Naive thymus-derived CD4-positive, alpha-beta T cell (primary cell): ENCODE measurements around the gene HLA-DQB2. TPM values are rescaled to one million over a fixed set of nuclear protein-coding genes. Genes with fewer than 3 reads are reported as not detected.

Experiments
- ATAC-seq: fragments of 150-1000 bp; cut with Tn5 transposase; 2 replicates; pipeline ENCODE4 v1.10.0; 2021; ENCODE audit warnings: mild to moderate bottlenecking, moderate library complexity
- CTCF ChIA-PET: fragments of 350-600 bp; sonication (Branson Sonifier 250); formaldehyde crosslinking; loops from one replicate; lab custom pipeline; 2021; ENCODE audit warnings: antibody characterized with exemption; lab: Charles Lee
- POLR2A ChIA-PET: fragments of 350-600 bp; sonication (Branson Sonifier 250); formaldehyde crosslinking; loops from one replicate; lab custom pipeline; 2021; ENCODE audit warnings: antibody characterized with exemption, inconsistent platforms; lab: Charles Lee
- DNase-seq, 9 donors: peaks; one replicate each; pipeline versions ENCODE4 v3.0.0 to v3.0.0-alpha.2; 2020 to 2022; ENCODE audit warnings: mixed read lengths in 1 of 9
- H3K27ac ChIP-seq: one replicate; pipeline ENCODE4 v1.7.0; 2013; ENCODE audit warnings: mild to moderate bottlenecking, low read depth, low read length, moderate library complexity
- H3K27me3 ChIP-seq, 2 donors: one replicate each; pipeline ENCODE4 v1.7.0; 2013; ENCODE audit warnings: low read length in 2 of 2, mild to moderate bottlenecking in 2 of 2, moderate library complexity in 2 of 2; ENCODE audit not compliant: control insufficient read depth in 2 of 2, insufficient read depth in 2 of 2
- H3K36me3 ChIP-seq, 3 experiments: 1 replicate in 2 of 3; 2 replicates in 1 of 3; pipeline ENCODE4 v1.7.0; 2013; ENCODE audit warnings: low read length in 3 of 3, mild to moderate bottlenecking in 3 of 3, moderate library complexity in 1 of 3; ENCODE audit not compliant: insufficient read depth in 3 of 3, control insufficient read depth in 2 of 3
- H3K4me1 ChIP-seq, 2 donors: one replicate each; pipeline ENCODE4 v1.7.0; 2013; ENCODE audit warnings: low read length in 2 of 2, mild to moderate bottlenecking in 2 of 2, moderate library complexity in 1 of 2; ENCODE audit not compliant: control insufficient read depth in 2 of 2, insufficient read depth in 2 of 2
- H3K4me3 ChIP-seq: 2 replicates; pipeline ENCODE4 v1.7.0; 2013; ENCODE audit warnings: mild to moderate bottlenecking, low read length
- H3K9me3 ChIP-seq, 3 experiments: 1 replicate in 2 of 3; 2 replicates in 1 of 3; pipeline ENCODE4 v1.7.0; 2013; ENCODE audit warnings: low read length in 3 of 3; ENCODE audit not compliant: control insufficient read depth in 2 of 3
- H3K27ac Mint-ChIP-seq, 9 donors: one replicate each; pipeline ENCODE4 v1.8.0; 2020 to 2022; ENCODE audit warnings: mixed read lengths in 9 of 9, mild to moderate bottlenecking in 8 of 9, moderate library complexity in 5 of 9, inconsistent platforms in 2 of 9
- H3K27me3 Mint-ChIP-seq, 5 donors: one replicate each; pipeline ENCODE4 v1.8.0; 2021 to 2022; ENCODE audit warnings: mixed read lengths in 5 of 5, mild to moderate bottlenecking in 1 of 5
- H3K36me3 Mint-ChIP-seq, 5 donors: one replicate each; pipeline ENCODE4 v1.8.0; 2020 to 2022; ENCODE audit warnings: mixed read lengths in 5 of 5, mild to moderate bottlenecking in 3 of 5, inconsistent platforms in 1 of 5
- H3K4me1 Mint-ChIP-seq, 7 donors: one replicate each; pipeline ENCODE4 v1.8.0; 2020 to 2022; ENCODE audit warnings: mixed read lengths in 7 of 7, mild to moderate bottlenecking in 3 of 7, inconsistent platforms in 1 of 7
- H3K4me3 Mint-ChIP-seq, 10 donors: one replicate each; pipeline ENCODE4 v1.8.0; 2020 to 2022; ENCODE audit warnings: mild to moderate bottlenecking in 10 of 10, mixed read lengths in 10 of 10, moderate library complexity in 6 of 10, inconsistent platforms in 2 of 10
- H3K9me3 Mint-ChIP-seq, 11 donors: one replicate each; pipeline ENCODE4 v1.8.0; 2020 to 2022; ENCODE audit warnings: mixed read lengths in 11 of 11, mild to moderate bottlenecking in 4 of 11, inconsistent platforms in 1 of 11, moderate library complexity in 1 of 11
- intact Hi-C, 2 donors: fragments of 100-400 bp; cut with micrococcal nuclease; formaldehyde crosslinking; loops; one replicate each; pipeline ENCODE4 v1.15.1; 2023
- polyA plus RNA-seq, 2 donors: library from polyadenylated mRNA; unstranded; fragments of 300-500 nt; fragmentation: Illumina TruSeq; gene quantifications; one replicate each; pipeline ENCODE4 v1.2.3, GENCODE V29; 2021
- total RNA-seq, 6 experiments: library from RNA in 5 of 6; stranded (reverse) in 5 of 6; gene quantifications; 1 replicate in 5 of 6; 2 replicates in 1 of 6; pipeline ENCODE4 v1.2.3 and lab custom pipeline; 2021 to 2026

Gene HLA-DQB2
- total and polyA plus RNA-seq, 7 experiments from 2014 or later, result 0.95 to 24.8 (median 2.7) TPM; not detected in 3

- Mint-ChIP-seq H3K4me1 (peaks cover 0 to 4% (median 0%) of the 10 kb centered on the region in 7 donors), H3K9me3 (peaks cover 0 to 2% (median 0%) of the 10 kb centered on the region in 11 donors), H3K4me3 (no peak overlapping the region), H3K27me3 (peaks cover 26 to 46% (median 41%) of the 10 kb centered on the region in 5 donors), H3K27ac (no peak overlapping the region), H3K36me3 (no peaks in the 10 kb centered on the region)
- DNase-seq (no peak), ATAC-seq (no peak)
- no peak overlapping the region for H3K27ac ChIP-seq
- CTCF ChIA-PET, result no interaction called here
- no peaks in the 10 kb centered on the region for H3K36me3 ChIP-seq
- POLR2A ChIA-PET, result no interaction called here
- H3K9me3 ChIP-seq, result no peaks in the 10 kb centered on the region
- H3K4me3 ChIP-seq, result no peak overlapping the region
- H3K27me3 ChIP-seq, result peaks cover 0 to 4% of the 10 kb centered on the region in 2 donors
- no peaks in the 10 kb centered on the region for H3K4me1 ChIP-seq
- intact Hi-C loops, result no loop called here
These were observed 21.0 kb downstream of the HLA-DQB2 start for GRCh38 chr6:32742374-32742773.

GRCh38 chr6:32741031-32741960, 22.0 kb downstream of the HLA-DQB2 start, which contains the start of gene HLA-DQA2:
Gene HLA-DQA2 (plus strand): TSS chr6:32741391. CDS start chr6:32741444, 53 bp downstream.
- intact Hi-C loops, result no loop called here
- Mint-ChIP-seq H3K9me3 (peaks cover 0 to 2% (median 0%) of the 10 kb centered on the region in 11 donors), H3K4me3 (no peak within 1 kb of the TSS), H3K4me1 (peaks cover 0 to 4% (median 0%) of the 10 kb centered on the region in 7 donors), H3K27ac (no peak within 1 kb of the TSS), H3K27me3 (peaks cover 20 to 41% (median 34%) of the 10 kb centered on the region in 5 donors), H3K36me3 (no peaks in the 10 kb centered on the region)
- Histone ChIP-seq H3K27ac (no peak within 1 kb of the TSS), H3K36me3 (no peaks in the 10 kb centered on the region), H3K9me3 (no peaks in the 10 kb centered on the region), H3K4me3 (no peak within 1 kb of the TSS), H3K27me3 (peaks cover 0 to 4% of the 10 kb centered on the region in 2 donors), H3K4me1 (no peaks in the 10 kb centered on the region)
- ATAC-seq (no peak), DNase-seq (no peak)
- CTCF ChIA-PET, result no interaction called here
- POLR2A ChIA-PET, result no interaction called here

- POLR2A ChIA-PET, result interaction anchor here (0.6 kb wide), 1 partner anchor 340 kb away, joined by 4 read pairs; no protein-coding TSS in a partner anchor
These were observed 25.2 kb downstream of the HLA-DQB2 start for GRCh38 chr6:32738126-32738525.

GRCh38 chr6:32718879-32719278, 44.5 kb downstream of the HLA-DQB2 start:
- intact Hi-C loops, result no loop called here
- Histone ChIP-seq H3K27ac (no peak overlapping the region), H3K4me3 (no peak overlapping the region), H3K27me3 (no peaks in the 10 kb centered on the region), H3K9me3 (no peaks in the 10 kb centered on the region), H3K4me1 (no peaks in the 10 kb centered on the region), H3K36me3 (no peaks in the 10 kb centered on the region)
- Mint-ChIP-seq H3K9me3 (peaks cover 0 to 1% (median 0%) of the 10 kb centered on the region in 11 donors), H3K36me3 (no peaks in the 10 kb centered on the region), H3K4me1 (peaks cover 0 to 2% (median 0%) of the 10 kb centered on the region in 7 donors), H3K27me3 (peaks cover 35 to 44% (median 41%) of the 10 kb centered on the region in 5 donors), H3K4me3 (no peak overlapping the region), H3K27ac (no peak overlapping the region)
- ATAC-seq, result no peak
- DNase-seq, result no peak
- ChIA-PET CTCF (no interaction called here), POLR2A (no interaction called here)

More at GRCh38 chr6:32738126-32738525, 25.2 kb downstream of the HLA-DQB2 start:
- Histone ChIP-seq H3K9me3 (no peaks in the 10 kb centered on the region), H3K27ac (no peak overlapping the region), H3K36me3 (no peaks in the 10 kb centered on the region), H3K27me3 (peaks cover 0 to under 1% of the 10 kb centered on the region in 2 donors), H3K4me1 (no peaks in the 10 kb centered on the region), H3K4me3 (no peak overlapping the region)
- Mint-ChIP-seq H3K36me3 (peaks cover 0 to 3% (median 0%) of the 10 kb centered on the region in 5 donors), H3K27ac (no peak overlapping the region), H3K27me3 (peaks cover 20 to 43% (median 32%) of the 10 kb centered on the region in 5 donors), H3K9me3 (peaks cover 0 to 3% (median 0%) of the 10 kb centered on the region in 11 donors), H3K4me3 (no peak overlapping the region), H3K4me1 (peaks cover 0 to 4% (median 0%) of the 10 kb centered on the region in 7 donors)
- CTCF ChIA-PET, result interaction anchor here (0.7 kb wide), 1 partner anchor 212 kb away, joined by 3 read pairs; no protein-coding TSS in a partner anchor
- DNase-seq, result no peak
- intact Hi-C loops, result no loop called here
- ATAC-seq, result no peak

- CTCF ChIA-PET, result no interaction called here
These were observed 46.9 kb downstream of the HLA-DQB2 start for GRCh38 chr6:32716396-32716795.

GRCh38 chr6:32713241-32713640, 50.1 kb downstream of the HLA-DQB2 start:
- DNase-seq, result no peak
- Histone ChIP-seq H3K36me3 (no peaks in the 10 kb centered on the region), H3K27me3 (no peaks in the 10 kb centered on the region), H3K9me3 (no peaks in the 10 kb centered on the region), H3K27ac (no peak overlapping the region), H3K4me1 (no peaks in the 10 kb centered on the region), H3K4me3 (no peak overlapping the region)
- no peak overlapping the region for H3K27ac Mint-ChIP-seq
- intact Hi-C loops, result no loop called here
- H3K27me3 Mint-ChIP-seq, result peaks cover 0 to 16% (median 6%) of the 10 kb centered on the region in 5 donors
- H3K9me3 Mint-ChIP-seq, result peaks cover 0 to 1% (median 0%) of the 10 kb centered on the region in 11 donors
- POLR2A ChIA-PET, result no interaction called here
- no peak overlapping the region for H3K4me3 Mint-ChIP-seq
- H3K36me3 Mint-ChIP-seq, result no peaks in the 10 kb centered on the region
- CTCF ChIA-PET, result no interaction called here
- no peak for ATAC-seq
- peaks cover 0 to 2% (median 0%) of the 10 kb centered on the region in 7 donors for H3K4me1 Mint-ChIP-seq

More at GRCh38 chr6:32716396-32716795, 46.9 kb downstream of the HLA-DQB2 start:
- Mint-ChIP-seq H3K4me3 (no peak overlapping the region), H3K9me3 (peaks cover 0 to 1% (median 0%) of the 10 kb centered on the region in 11 donors), H3K27me3 (peaks cover 26 to 37% (median 31%) of the 10 kb centered on the region in 5 donors), H3K27ac (no peak overlapping the region), H3K36me3 (no peaks in the 10 kb centered on the region), H3K4me1 (peaks cover 0 to 2% (median 0%) of the 10 kb centered on the region in 7 donors)
- Histone ChIP-seq H3K27me3 (no peaks in the 10 kb centered on the region), H3K27ac (no peak overlapping the region), H3K36me3 (no peaks in the 10 kb centered on the region), H3K9me3 (no peaks in the 10 kb centered on the region), H3K4me1 (no peaks in the 10 kb centered on the region), H3K4me3 (no peak overlapping the region)
- ATAC-seq, result no peak
- POLR2A ChIA-PET, result interaction anchor here (0.7 kb wide), 1 partner anchor 83 kb away, joined by 3 read pairs; no protein-coding TSS in a partner anchor
- intact Hi-C loops, result no loop called here
- no peak for DNase-seq
